GM21381 (cell line): ENCODE data around the gene CDKN2A.

Experiments used
- ATAC-seq: cut with Tn5 transposase; IDR thresholded peaks from one replicate; pipeline ENCODE4 v1.9.1; 2021; ENCODE audit warnings: mild to moderate bottlenecking, moderate library complexity; ENCODE audit not compliant: unreplicated experiment

CDKN2A gene

DNA sequence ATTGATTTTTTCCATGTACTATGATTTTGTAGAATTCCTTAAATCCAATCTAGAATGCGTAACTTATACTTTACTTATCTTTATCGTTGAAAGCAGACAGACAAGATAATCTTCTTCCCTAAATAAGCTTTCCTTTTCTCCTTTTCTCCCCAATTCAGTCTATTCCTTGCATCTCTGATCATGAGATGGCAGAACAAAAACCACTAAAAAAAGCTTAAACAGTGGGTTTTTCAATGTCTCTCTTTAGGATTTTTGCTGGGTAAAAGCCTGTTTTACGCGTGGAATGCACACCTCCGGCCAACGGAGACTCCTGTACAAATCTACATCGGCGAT lies 14.2 kb upstream of the CDKN2A start:
- no peak for ATAC-seq

DNA sequence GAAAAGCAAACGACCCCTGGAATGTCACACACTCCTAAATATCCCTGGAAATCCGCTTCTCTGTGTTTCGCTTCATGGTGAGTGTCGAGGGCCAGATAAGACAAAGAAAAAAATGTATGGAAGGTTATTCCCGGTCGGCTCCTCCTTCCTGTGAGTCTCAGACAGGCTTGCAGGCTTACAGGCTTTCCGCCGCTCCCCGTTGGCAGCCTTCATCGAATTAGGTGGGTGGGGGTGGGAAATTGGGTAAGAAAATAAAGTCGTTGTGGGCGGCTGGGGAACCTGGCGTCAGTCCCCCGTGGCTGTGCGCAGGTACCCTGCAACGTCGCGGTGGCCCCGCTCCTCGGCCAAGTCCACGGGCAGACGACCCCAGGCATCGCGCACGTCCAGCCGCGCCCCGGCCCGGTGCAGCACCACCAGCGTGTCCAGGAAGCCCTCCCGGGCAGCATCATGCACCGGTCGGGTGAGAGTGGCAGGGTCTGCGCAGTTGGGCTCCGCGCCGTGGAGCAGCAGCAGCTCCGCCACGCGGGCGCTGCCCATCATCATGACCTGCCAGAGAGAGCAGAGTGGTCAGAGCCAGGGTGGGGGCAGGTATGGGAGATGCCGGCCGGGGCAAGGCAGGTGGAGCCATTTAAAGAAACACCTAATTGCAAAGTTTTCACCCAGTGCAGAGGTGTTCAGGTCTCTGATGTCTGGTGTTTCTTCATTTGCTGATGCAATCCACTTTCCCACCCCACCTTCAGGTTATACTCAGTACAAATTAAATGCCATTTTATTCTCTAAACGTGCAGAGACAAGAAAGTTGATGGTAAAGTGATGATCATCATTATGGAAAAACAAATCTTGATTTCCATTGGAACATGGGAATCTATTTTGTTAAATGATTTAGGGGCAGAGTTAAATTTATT lies 11.8 kb upstream of the CDKN2A start:
- ATAC-seq = no peak

DNA sequence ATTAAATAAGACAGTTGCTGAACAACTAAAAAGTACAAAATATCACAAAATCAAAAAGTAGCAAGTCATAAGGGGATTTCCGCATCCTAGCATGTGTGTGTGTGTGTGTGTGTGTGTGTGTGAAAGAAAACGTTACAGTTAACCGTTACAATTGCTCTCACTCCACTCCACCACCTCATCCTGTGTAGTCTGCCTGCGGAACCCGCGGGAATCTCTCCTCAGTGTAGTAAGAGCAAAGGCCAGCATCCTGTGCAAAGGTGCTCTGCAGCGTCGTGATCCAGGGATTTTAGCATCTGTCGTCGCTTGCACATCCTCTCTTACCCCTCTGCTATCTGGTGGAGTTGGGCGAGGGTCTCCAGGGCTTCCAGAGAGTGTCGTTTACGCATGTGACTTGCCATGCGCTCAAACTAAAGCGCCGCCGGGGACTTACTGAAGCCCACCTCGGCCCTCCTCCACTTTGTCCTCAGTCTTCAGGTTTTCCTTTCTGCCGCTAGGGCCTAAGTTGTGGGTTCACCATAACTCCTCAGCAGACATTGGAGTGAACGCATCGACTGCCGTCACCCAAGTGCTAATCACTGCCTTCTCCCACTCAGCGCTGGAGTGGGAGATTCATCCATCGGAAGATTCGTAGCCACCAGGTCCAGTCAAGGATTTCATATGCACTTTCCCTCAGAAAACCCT lies 11.0 kb upstream of the CDKN2A start:
- no peak for ATAC-seq

DNA sequence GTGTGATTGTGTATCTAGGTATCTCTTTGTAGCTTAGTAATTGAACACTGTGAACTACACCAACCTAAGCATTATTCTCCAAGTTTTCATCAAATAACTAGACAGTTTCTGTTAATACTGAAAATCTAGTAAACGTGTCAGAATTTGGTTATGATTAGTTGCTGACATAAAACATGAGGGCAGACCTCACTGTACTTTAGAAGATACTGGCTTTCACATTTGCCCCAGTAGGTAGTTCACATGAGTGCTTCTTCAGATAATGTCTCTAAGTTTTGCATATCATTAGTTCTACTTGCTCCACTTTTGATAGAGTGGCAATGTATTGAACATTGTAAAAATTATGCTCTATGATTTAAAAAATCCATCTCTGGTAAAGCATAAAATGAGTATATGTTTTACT lies 7.8 kb upstream of the CDKN2A start:
- ATAC-seq = no peak

DNA sequence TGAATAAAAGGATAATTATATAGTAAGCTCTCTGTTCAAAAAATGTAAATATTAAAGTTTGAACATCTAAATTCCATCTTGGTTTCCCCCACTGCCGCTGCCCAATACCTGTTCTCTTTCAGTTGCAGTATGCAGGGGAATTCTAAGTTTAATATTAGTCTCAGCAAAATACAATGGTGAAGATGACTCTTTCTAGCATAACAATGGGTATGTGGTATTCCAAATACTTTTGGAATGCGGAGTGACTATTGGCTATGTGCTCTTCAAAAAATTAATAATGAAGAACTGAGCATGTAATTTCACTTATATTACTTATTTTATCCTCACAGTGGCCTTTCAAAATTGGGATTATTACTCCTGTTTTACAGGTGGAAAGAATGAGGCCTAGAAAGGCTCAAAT lies 3.8 kb upstream of the CDKN2A start:
- ATAC-seq = no peak

DNA sequence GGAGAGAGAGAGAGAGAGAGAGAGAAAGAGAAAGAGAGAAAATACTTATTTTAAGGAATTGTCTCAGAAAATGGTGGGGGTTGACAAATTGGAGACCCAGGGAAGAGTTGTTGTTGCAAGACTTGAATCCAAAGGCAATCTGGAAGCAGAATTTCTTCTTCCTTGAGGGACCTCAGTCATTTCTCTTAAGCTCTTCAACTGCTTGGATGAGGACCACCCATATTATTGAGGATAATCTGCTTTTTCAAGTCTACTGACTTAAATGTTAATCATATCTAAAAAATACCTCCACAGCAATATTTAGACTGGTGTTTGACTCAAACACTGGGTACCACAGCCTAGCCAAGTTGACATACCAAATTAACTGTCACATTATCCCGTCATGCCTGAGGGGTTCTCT lies 3.3 kb upstream of the CDKN2A start:
- ATAC-seq = no peak

DNA sequence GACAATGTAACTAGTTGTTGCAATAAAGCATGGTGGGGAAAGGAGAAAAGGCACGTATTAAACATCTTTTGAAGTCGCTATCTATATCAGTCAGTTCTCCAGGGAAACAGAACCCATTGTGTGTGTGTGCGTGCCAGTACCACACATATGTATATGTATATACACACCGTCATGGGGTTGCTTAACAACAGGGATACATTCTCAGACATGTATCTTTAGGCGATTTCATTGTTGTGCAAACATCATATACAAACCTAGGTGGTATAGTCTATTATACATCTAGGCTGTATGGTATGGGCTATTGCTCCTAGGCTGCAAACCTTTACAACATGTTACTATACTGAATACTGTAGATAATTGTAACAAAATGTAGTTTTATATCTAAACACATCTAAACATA lies 2.7 kb upstream of the CDKN2A start:
- ATAC-seq = no peak

DNA sequence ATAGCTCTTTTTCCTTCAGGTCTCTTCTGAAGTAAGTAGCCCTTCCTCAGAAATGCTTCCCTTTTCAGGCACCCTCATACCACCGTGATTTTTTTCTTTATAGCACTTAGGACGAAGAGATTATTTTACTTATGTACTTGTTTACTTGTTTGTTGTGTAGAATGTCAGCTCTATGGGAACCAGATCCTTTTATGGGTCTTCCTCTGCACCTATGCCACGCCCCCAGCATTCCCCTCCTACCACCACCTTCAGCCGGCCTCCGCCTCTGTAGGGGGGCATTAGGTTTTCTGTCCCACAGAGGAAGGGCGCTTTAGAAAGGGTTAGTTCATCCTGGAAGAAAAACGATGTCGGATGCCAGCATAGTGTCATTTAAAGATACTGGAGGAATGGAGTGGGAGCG lies 2.2 kb upstream of the CDKN2A start:
- no peak for ATAC-seq

DNA sequence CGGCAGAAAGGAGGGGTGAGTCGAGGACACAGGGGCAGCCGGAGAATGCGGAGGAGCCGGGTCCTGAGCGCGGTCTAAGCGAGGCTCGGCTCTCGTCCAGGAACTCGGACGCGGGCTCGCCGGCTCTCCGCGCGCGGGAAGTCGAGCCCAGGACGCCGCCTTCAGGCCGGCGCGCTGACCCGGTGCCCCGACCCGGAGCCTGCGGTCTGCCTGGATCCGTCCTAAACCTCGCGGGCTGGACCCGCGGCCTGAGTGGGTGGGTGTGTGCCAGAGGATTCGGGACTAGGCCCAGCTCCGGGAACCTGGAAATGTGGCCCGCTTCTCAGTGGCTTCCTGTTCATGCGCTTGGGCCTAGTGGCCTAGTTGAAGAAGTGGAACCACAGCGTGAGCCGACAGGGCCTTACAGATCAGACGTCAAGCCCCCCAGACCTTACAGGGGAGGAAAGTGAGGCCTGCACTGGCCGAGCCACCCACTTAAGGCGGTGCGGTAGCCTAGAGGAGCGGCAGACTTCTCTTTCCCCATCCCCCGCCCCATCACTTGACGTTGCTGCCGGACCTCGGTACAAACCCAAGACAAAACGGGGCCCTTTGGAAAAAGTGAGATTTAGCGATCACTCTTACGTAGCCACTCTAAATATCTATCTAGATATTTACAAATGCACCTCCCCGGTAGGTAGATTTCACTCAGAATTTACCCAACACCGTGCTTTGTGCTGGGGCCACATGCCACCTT lies 1.6 kb upstream of the CDKN2A start:
- ATAC-seq = no peak

DNA sequence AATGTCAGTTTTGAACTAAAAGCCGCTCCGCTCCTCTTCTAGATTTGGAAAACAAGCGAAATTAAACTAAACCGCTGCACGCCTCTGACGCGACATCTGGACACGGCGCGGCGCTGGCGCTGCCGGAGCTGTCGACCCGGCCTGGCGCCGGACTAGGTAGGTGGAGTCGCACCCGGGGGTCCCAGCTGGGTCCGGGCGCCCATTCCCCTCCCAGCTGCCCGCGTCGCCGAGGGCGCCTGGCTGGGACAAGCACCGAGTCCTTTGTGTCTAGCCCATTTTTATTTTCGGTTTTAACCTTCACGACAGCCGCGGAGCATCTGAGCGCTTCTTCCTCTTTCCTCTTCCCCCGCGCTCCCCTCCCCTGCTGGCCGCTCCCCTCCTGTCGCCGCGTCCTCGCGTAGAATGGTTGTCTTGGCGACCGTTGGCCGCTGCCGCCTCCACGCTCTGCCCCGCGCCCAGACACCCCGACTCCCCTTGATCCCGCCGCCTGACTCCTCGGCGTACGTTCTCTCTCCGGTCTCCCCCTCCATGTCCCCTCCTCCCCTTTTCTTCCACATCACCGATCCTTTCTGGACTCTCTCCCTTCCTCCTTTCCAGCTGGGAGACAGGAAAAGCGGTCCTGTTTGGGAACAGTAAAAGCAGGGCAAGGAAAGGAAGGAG lies 944 bp upstream of the CDKN2A start:
- ATAC-seq = peak; percentile 83

DNA sequence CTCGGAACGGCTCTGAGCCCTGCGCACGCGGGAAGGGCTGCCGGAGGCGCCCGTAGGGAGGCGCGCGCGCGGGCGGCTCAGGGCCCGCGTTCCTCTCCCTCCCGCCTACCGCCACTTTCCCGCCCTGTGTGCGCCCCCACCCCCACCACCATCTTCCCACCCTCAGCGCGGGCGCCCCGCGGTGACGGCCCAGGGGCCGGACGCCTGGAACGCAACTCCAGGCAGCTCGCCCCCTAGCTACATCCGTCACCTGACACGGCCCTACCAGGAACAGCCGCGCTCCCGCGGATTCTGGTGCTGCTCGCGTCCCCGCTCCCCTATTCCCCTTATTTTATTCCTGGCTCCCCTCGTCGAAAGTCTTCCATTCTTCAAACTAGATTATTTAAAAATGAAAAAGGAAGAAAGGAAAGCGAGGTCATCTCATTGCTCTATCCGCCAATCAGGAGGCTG lies 389 bp upstream of the CDKN2A start, which contains the start of gene CDKN2B-AS1:
TSS of gene CDKN2B-AS1 (plus strand) at position 236 of the 450 bp plus-strand sequence.
- peak; percentile 41 for ATAC-seq

DNA sequence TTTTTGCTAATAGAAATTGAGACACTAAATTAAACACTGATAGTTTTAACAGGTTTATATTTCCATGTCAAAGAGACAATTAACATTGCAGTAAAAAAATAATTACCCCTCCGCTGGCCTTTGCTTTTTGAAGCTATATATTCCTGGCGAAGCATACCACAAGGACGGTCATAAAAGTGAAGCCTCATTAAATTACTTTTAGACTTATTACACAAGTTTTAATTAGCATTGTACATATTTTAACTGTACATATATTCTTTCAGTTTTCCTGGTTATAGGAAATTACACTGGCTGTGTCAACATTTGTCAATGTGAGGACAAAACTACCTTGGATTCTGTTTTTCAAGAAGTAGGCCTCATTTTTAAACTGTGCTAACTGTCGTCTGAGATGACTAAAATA lies 1.2 kb downstream of the CDKN2A start:
- ATAC-seq = no peak

DNA sequence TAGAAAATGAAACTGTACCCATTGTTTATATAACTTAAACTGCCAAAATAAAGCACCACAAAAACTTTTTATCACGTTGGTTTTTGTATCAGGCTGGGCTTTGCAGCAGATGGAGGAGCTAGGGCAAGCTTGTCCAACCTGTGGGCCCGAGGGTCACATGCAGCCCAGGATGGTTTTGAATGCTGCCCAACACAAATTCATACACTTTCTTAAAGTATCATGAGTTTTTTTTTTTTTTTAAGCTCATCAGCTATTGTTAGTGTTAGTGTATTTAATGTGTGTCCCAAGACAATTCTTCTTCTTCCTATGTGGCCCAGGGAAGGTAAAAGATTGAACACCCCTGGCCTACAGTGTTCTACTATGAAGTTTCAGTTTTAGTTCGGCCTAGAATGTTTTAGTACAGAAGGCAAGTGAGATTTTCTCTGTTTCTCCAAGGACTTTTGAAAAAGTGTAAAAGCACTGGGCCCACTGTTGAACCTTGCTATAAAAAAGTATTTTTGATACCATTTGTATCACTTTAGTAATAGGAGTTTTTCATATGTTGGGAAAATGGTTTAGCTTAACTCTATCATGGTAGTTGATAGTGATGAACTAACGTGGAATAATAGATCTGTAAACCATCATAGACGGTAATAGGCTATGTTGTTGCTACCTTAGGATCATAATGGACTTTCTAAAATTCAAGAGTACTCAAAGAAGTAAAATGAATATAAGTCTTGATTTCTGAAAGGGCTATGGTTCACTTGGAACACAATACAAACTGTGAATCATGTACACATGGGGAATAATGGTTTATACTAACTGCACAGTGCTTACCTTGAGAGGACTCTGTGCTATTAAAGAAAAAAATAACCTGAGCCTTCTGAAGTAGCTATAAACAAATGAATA lies 2.9 kb downstream of the CDKN2A start:
- no peak for ATAC-seq

DNA sequence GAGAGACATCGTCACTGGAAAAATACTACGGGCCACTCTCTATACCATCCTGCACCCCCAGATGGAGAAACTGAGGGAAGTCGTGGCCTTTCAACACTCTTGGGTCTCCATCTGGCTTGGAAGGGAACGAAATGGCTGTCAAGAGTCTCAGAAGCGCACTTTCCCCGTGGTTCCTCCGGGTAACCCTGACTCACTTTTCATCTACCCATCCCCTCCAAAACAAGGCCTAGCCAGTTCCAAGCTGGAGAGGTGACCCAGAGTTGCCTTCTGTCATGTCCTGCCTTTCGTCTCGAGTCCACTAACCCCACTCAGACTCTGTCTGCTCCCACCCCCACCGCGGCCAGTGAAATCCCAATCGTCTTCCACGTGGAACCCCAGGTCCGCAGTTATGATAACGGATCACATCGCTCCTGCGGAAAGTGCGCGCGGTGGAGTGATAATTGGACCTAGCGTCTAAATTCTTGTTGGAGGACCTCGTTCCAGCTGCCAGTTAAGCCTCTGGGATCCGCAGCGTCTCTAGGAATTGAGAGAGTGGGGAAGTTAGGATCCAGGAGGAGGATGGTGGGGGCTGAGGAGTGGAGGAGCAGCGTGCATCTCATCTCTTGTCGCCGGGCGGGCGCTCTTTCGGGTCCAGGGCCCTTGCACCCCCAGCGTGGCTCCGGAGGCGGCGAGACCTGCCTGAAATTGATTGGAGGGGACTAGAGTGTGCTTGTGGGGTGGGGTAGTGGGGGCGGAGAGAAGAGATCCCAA lies 4.6 kb downstream of the CDKN2A start:
- no peak for ATAC-seq

DNA sequence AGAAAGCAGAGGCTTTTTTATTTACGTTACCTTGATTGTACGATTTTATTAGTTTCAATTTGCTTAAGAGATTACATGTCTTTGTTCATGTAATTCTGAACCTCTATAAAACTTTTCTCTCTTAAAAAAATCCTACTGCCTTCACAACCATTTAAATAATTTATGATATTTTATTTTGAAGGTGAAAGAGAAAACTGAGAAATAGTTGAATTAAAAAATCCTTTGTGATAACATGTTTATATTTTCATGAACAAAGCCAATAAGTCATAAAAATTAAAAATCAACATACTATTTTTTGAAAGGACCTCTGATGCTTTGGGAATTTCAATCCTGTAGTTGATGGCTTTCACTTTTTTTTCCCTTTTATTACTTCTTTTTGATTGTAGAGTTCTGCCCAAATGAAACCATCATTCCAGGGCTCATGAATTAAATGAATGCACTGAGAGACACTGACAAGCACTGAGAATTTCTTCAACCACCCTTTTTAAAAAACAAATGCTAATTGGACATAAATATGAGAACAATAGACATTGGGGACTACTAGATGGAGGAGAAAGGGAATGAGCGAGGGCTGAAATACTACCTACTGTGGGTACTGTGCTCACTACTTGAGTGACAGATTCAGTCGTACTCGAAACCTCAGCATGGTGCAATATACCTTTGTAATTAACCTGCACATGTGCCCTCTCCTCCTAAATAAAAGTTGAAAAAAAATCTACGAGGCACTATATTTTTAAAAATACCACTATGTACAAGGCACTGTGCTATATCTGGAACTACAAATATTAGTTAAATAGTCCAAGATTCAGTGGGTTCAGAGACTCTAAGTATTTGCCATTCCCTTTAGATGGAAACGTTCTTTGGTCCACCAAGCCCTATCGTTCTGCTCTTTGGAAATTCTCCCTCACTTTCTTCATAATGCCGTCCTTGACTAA lies 5.9 kb downstream of the CDKN2A start:
- ATAC-seq = no peak

DNA sequence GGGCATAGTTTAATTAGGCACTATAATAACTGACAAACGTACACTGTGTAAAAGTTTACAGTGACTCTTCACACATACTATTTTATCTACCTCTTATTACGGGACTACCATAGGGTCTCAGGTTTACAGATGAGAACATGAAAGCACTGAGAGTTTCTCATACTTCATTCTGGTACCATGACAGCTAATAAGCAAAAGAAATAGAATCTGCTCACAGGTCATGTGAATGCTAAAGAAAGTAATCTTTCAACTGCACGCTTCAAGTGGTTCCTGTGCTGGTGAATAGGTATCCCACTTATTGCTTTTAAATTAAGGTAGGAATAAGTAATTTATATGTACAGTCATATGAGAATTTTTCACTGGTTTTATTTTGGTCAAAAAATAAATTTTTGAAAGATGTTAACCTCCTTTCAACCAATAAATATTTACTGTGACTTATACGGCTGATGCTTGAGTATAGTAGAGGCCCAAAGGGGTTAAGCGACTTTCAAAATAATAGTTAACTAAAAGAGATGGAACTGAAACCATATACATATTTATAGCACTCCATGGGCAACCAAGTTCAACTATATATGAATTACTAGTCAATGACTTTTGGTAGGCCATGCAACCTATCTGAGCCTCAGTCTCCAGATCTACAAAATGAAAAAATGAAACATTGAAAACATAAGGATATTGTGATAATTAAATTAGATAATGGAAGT lies 8.1 kb downstream of the CDKN2A start:
- ATAC-seq = peak; percentile 41

DNA sequence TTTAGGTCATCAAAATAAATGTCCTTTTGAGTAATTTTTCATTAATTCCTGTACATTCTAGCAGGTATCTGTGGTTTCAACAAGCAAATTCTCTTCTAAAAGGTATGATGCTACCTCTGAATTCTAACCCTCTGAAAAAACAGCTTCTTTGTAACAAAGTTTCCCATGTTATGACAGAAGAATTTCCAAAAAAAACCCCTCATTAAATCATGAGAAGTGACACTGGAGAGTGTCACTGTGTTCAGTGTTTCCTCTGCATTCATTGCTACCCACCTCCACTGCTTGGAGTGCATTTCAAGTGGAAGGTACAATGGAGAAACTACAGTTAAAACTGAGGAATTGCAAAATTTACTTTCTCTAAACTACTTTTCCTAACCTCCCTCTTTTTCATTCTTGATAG lies 10.1 kb downstream of the CDKN2A start:
- no peak for ATAC-seq

DNA sequence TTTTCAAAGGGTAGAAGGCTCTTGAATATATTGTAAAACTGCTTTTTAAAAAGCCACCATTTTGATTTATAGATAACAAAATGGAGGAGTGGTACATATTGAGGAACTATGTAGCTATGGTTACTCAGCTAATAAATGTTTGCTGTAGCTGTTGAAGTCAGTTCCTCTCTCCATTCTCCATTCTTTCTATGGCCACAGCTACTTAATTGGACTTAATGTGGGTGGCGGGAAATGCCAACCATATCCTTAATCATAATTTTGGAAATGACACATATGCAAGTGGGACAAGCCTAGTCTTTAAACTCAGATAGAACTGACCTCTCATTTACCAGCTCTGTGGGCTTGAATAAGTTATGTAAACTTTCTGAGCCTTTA lies 10.6 kb downstream of the CDKN2A start:
- no peak for ATAC-seq
